ENCODE measurements around the gene RUVBL2. TPM values are rescaled to one million over a fixed set of nuclear protein-coding genes. Genes with fewer than 3 reads are reported as not detected.

RUVBL2 gene
- total RNA-seq, 1 donor from 2014 or later, result 81.5 TPM

DNA sequence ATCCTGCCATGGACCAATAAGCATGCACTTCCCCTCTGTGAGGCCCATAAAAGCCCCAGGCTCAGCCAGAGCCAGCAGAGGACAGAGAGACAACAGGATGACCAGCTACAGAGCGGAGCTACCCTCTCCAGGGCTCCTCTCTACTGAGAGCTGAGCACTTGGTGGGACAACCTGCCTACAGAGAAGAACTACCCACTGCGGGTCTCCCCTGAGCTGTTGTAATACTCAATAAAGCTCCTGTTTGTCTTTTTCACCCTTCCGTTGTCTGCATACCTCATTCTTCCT, 46.5 kb upstream of the RUVBL2 start:
- no peaks in the 10 kb centered on the region for H3K27me3 Mint-ChIP-seq
- no peaks in the 10 kb centered on the region for H3K4me1 Mint-ChIP-seq (ENCODE audit: low read depth)
- no peak overlapping the region for H3K4me3 Mint-ChIP-seq (ENCODE audit: low read depth)
- TF ChIP-seq, protein P1, sequence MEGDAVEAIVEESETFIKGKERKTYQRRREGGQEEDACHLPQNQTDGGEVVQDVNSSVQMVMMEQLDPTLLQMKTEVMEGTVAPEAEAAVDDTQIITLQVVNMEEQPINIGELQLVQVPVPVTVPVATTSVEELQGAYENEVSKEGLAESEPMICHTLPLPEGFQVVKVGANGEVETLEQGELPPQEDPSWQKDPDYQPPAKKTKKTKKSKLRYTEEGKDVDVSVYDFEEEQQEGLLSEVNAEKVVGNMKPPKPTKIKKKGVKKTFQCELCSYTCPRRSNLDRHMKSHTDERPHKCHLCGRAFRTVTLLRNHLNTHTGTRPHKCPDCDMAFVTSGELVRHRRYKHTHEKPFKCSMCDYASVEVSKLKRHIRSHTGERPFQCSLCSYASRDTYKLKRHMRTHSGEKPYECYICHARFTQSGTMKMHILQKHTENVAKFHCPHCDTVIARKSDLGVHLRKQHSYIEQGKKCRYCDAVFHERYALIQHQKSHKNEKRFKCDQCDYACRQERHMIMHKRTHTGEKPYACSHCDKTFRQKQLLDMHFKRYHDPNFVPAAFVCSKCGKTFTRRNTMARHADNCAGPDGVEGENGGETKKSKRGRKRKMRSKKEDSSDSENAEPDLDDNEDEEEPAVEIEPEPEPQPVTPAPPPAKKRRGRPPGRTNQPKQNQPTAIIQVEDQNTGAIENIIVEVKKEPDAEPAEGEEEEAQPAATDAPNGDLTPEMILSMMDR (IDR thresholded peaks at IDR 0.05; ENCODE audit: unreplicated experiment), result no peak
- H3K9me3 Mint-ChIP-seq (ENCODE audit: low read depth), result no peaks in the 10 kb centered on the region
- no peak overlapping the region for H3K27ac Mint-ChIP-seq
- no peak for DNase-seq (ENCODE audit: low spot score, unreplicated experiment)
- no peaks in the 10 kb centered on the region for H3K36me3 Mint-ChIP-seq (ENCODE audit: insufficient read depth)

DNA sequence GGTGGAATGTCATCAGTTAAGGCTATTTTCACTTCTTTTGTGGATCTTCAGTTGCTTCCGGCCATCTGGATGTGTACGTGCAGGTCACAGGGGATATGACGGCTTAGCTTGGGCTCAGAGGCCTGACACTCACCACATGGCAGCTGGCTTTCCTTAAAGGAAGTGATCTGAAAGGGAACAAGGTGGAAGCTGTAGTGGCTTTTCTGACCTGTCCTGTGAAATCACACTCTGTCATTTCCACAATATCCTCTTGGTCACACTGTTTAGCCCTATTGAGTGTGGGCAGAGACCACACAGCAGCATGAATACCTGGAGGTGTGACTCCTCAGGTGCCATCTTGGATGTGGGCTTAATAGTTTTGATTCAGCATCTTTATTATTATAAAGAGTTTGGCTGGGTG, 43.5 kb upstream of the RUVBL2 start:
- no peaks in the 10 kb centered on the region for H3K9me3 Mint-ChIP-seq (ENCODE audit: low read depth)
- H3K4me3 Mint-ChIP-seq (ENCODE audit: low read depth), result no peak overlapping the region
- H3K36me3 Mint-ChIP-seq (ENCODE audit: insufficient read depth), result no peaks in the 10 kb centered on the region
- no peaks in the 10 kb centered on the region for H3K27me3 Mint-ChIP-seq
- no peak for DNase-seq (ENCODE audit: low spot score, unreplicated experiment)
- no peak overlapping the region for H3K27ac Mint-ChIP-seq
- TF ChIP-seq, protein P1 (IDR thresholded peaks at IDR 0.05; ENCODE audit: unreplicated experiment), result no peak
- H3K4me1 Mint-ChIP-seq (ENCODE audit: low read depth), result peaks cover under 1% of the 10 kb centered on the region

DNA sequence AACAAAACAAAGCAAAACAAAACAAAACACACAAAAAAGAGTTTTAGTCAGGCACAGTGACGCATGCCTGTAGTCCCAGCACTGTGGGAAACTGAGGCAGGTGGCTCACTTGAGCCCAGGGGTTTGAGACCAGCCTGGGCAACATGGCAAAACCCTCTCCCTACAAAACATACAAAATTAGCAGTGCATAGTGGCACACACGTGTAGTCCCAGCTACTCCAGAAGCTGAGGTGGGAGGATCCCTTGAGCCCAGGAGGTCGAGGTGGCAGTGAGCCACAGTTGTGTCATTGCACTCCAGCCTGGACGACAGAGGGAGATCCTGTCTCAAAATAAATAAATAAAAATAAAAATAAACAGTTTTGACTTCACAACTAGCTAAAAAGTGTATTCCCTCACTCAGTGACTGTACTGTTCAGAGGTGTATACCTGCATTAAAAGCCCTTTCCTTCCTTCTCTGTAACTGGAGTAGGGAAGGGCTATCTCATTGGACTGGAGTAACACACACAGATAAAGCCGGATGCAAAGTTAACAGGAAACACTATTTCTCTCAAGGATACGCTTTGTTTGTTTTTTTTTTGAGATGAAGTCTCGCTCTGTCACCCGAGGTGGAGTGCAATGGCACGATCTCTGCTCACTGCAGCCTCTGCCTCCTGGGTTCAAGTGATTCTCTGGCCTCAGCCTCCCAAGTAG, 42.7 kb upstream of the RUVBL2 start:
- H3K4me1 Mint-ChIP-seq (ENCODE audit: low read depth), result peaks cover 7% of the 10 kb centered on the region
- no peak overlapping the region for H3K27ac Mint-ChIP-seq
- no peak overlapping the region for H3K4me3 Mint-ChIP-seq (ENCODE audit: low read depth)
- H3K36me3 Mint-ChIP-seq (ENCODE audit: insufficient read depth), result no peaks in the 10 kb centered on the region
- no peaks in the 10 kb centered on the region for H3K9me3 Mint-ChIP-seq (ENCODE audit: low read depth)
- no peak for DNase-seq (ENCODE audit: low spot score, unreplicated experiment)
- no peaks in the 10 kb centered on the region for H3K27me3 Mint-ChIP-seq
- TF ChIP-seq, protein P1 (IDR thresholded peaks at IDR 0.05; ENCODE audit: unreplicated experiment), result no peak

DNA sequence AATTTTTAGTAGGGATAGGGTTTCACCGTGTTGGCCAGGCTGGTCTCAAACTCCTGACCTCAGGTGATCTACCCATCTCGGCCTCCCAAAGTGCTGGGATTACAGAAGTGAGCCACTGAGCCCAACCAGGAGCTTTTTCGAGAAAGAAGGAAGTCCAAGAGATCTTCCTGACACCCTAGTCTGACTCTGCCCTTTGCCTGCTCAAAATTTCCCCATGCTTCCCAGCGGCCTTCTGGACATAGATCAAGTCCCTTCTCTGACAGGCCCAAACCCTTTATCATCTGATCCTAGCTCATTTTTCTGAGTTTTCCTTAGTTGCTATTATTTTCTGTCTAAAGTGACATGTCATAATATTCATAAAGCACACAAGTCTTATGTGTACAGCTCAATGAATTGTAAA, 40.5 kb upstream of the RUVBL2 start:
- peaks cover 12% of the 10 kb centered on the region for H3K4me1 Mint-ChIP-seq (ENCODE audit: low read depth)
- no peaks in the 10 kb centered on the region for H3K9me3 Mint-ChIP-seq (ENCODE audit: low read depth)
- H3K36me3 Mint-ChIP-seq (ENCODE audit: insufficient read depth), result peaks cover 10% of the 10 kb centered on the region
- H3K27ac Mint-ChIP-seq, result no peak overlapping the region
- TF ChIP-seq, protein P1 (IDR thresholded peaks at IDR 0.05; ENCODE audit: unreplicated experiment), result no peak
- peak overlapping the region; percentile 7 for H3K4me3 Mint-ChIP-seq (ENCODE audit: low read depth)
- no peaks in the 10 kb centered on the region for H3K27me3 Mint-ChIP-seq
- no peak for DNase-seq (ENCODE audit: low spot score, unreplicated experiment)

DNA sequence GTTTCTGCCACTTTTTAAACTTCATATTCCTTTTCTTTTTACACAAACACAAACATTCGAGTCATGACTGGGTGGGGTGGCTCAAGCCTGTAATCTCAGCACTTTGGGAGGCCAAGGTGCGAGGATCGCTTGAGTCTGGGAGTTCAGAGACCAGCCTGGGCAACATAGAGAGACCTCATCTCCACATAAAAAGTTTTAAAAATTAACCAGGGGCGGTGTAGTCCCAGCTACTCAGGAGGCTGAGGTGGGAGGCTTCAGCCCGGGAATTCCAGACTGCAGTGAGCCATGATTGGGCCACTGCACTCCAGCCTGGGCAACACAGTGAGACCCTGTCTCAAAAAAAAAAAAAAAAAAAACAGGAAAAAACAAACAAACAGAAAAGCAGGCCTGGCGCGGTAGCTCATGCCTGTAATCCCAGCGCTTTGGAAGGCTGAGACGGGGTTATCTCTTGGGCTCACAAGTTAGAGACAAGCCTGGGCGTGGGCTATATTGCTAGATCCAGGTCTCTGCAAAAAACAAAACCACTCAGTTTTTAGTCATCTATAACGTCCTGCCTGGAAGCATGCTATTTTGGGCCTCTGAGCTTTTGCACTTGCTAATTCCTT, 39.6 kb upstream of the RUVBL2 start:
- no peaks in the 10 kb centered on the region for H3K27me3 Mint-ChIP-seq
- peaks cover 12% of the 10 kb centered on the region for H3K4me1 Mint-ChIP-seq (ENCODE audit: low read depth)
- H3K4me3 Mint-ChIP-seq (ENCODE audit: low read depth), result peak overlapping the region; percentile 64
- peak overlapping the region; percentile 78 for H3K27ac Mint-ChIP-seq
- H3K36me3 Mint-ChIP-seq (ENCODE audit: insufficient read depth), result peaks cover 10% of the 10 kb centered on the region
- TF ChIP-seq, protein P1 (IDR thresholded peaks at IDR 0.05; ENCODE audit: unreplicated experiment), result no peak
- no peak for DNase-seq (ENCODE audit: low spot score, unreplicated experiment)
- no peaks in the 10 kb centered on the region for H3K9me3 Mint-ChIP-seq (ENCODE audit: low read depth)

Data from progenitor cell of endocrine pancreas (in vitro differentiated cells).